SH-SY5Y (cell line): ENCODE data around the gene LMTK3.

ENCODE experiments used
- GATA2 ChIP-seq: IDR thresholded peaks from 2 replicates; pipeline ENCODE4 v1.6.1; 2011; ENCODE audit warnings: mild to moderate bottlenecking, low read depth, low read length
- GATA3 ChIP-seq: IDR thresholded peaks from 2 replicates; pipeline ENCODE4 v1.6.1; 2011; ENCODE audit warnings: low read depth, mild to moderate bottlenecking, low read length, moderate library complexity

Gene LMTK3

GRCh38 chr19:48465215-48465614 is 46.4 kb downstream of the LMTK3 start:
- TF ChIP-seq GATA3 (no peak), GATA2 (no peak)

GRCh38 chr19:48461982-48462655 is 49.5 kb downstream of the LMTK3 start:
- TF ChIP-seq GATA2 (no peak), GATA3 (no peak)

GRCh38 chr19:48461651-48461981 is 50.0 kb downstream of the LMTK3 start:
- no peak for TF ChIP-seq GATA2
- no peak for TF ChIP-seq GATA3

GRCh38 chr19:48458016-48458415 is 53.6 kb downstream of the LMTK3 start:
- TF ChIP-seq GATA3 (no peak), GATA2 (no peak)

- TF ChIP-seq GATA3 (no peak), GATA2 (no peak)
Observed at GRCh38 chr19:48456864-48457263, 54.8 kb downstream of the LMTK3 start.

- TF ChIP-seq GATA3 (no peak), GATA2 (no peak)
Observed at GRCh38 chr19:48455908-48456562, 55.6 kb downstream of the LMTK3 start.

GRCh38 chr19:48455171-48455907 is 56.3 kb downstream of the LMTK3 start, which contains the start of gene KCNJ14:
Gene KCNJ14 (plus strand): TSS chr19:48455574. CDS start chr19:48461725, 6,151 bp downstream.
- no peak for TF ChIP-seq GATA3
- TF ChIP-seq GATA2: no peak

- TF ChIP-seq GATA2 (no peak), GATA3 (no peak)
Observed at GRCh38 chr19:48454150-48454730, 57.4 kb downstream of the LMTK3 start.

- TF ChIP-seq GATA3 (no peak), GATA2 (no peak)
Observed at GRCh38 chr19:48452289-48453190, 59.1 kb downstream of the LMTK3 start.

- TF ChIP-seq GATA3: no peak
- TF ChIP-seq GATA2: no peak
Observed at GRCh38 chr19:48451624-48452023, 60.0 kb downstream of the LMTK3 start.

- TF ChIP-seq GATA3: no peak
- TF ChIP-seq GATA2: no peak
Observed at GRCh38 chr19:48450863-48451262, 60.8 kb downstream of the LMTK3 start.

- no peak for TF ChIP-seq GATA2
- no peak for TF ChIP-seq GATA3
Observed at GRCh38 chr19:48450441-48450840, 61.2 kb downstream of the LMTK3 start.

- TF ChIP-seq GATA3: no peak
Observed at GRCh38 chr19:48448563-48448962, 63.1 kb downstream of the LMTK3 start.

GRCh38 chr19:48446579-48446978 is 65.1 kb downstream of the LMTK3 start:
- TF ChIP-seq GATA3 (no peak), GATA2 (no peak)
